Neural progenitor cell (in vitro differentiated cells): ENCODE data around the gene LGR4. TPM values are rescaled to one million over a fixed set of nuclear protein-coding genes. Genes with fewer than 3 reads are reported as not detected.

Experiments
- DNase-seq: peaks from one replicate; pipeline ENCODE4 v3.0.0-alpha.2; 2016; ENCODE audit warnings: low spot score
- H2AFZ ChIP-seq: fragments of 200-600 bp; sonication (generic); replicated peaks from 2 replicates; pipeline ENCODE4 v1.6.1; 2016; ENCODE audit warnings: antibody characterized with exemption
- H3F3A ChIP-seq: fragments of 200-600 bp; sonication (generic); 2 replicates; pipeline ENCODE4 v1.6.1; 2016; ENCODE audit warnings: antibody characterized with exemption, low read depth
- H3K27ac ChIP-seq: fragments of 200-600 bp; sonication (generic); 2 replicates; pipeline ENCODE4 v1.5.1; 2016; ENCODE audit warnings: mild to moderate bottlenecking
- H3K27me3 ChIP-seq: fragments of 200-600 bp; sonication (generic); 2 replicates; pipeline ENCODE4 v1.6.1; 2016; ENCODE audit warnings: mild to moderate bottlenecking, moderate library complexity
- H3K36me3 ChIP-seq: fragments of 200-600 bp; sonication (generic); 2 replicates; pipeline ENCODE4 v1.5.1; 2016
- H3K4me1 ChIP-seq: fragments of 200-600 bp; sonication (generic); 2 replicates; pipeline ENCODE4 v1.6.1; 2016; ENCODE audit warnings: mixed run types
- H3K4me2 ChIP-seq: fragments of 200-600 bp; sonication (generic); 2 replicates; pipeline ENCODE4 v1.6.1; 2016
- H3K4me3 ChIP-seq: fragments of 200-600 bp; sonication (generic); 2 replicates; pipeline ENCODE4 v1.5.1; 2016
- H3K79me2 ChIP-seq: fragments of 200-600 bp; sonication (generic); 2 replicates; pipeline ENCODE4 v1.6.1; 2016; ENCODE audit warnings: low read depth
- H3K9ac ChIP-seq: fragments of 200-600 bp; sonication (generic); 2 replicates; pipeline ENCODE4 v1.6.1; 2016
- H3K9me3 ChIP-seq: fragments of 200-600 bp; sonication (generic); 2 replicates; pipeline ENCODE4 v1.5.1; 2016; ENCODE audit warnings: low read depth
- H4K20me1 ChIP-seq: fragments of 200-600 bp; sonication (generic); 2 replicates; pipeline ENCODE4 v1.6.1; 2016; ENCODE audit warnings: low read depth
- H3K27ac Mint-ChIP-seq: 3 replicates; pipeline ENCODE4 v1.8.0; 2021; ENCODE audit warnings: mixed read lengths
- H3K27me3 Mint-ChIP-seq: 2 replicates; pipeline ENCODE4 v1.8.0; 2022; ENCODE audit warnings: low read depth, mild to moderate bottlenecking, inconsistent platforms, moderate library complexity, mixed read lengths; ENCODE audit not compliant: insufficient read depth
- H3K36me3 Mint-ChIP-seq: 3 replicates; pipeline ENCODE4 v1.8.0; 2021; ENCODE audit warnings: mixed read lengths
- H3K4me1 Mint-ChIP-seq: 3 replicates; pipeline ENCODE4 v1.8.0; 2021; ENCODE audit warnings: mixed read lengths
- H3K4me3 Mint-ChIP-seq: 3 replicates; pipeline ENCODE4 v1.8.0; 2021; ENCODE audit warnings: mild to moderate bottlenecking, moderate library complexity, mixed read lengths
- H3K9me3 Mint-ChIP-seq: 3 replicates; pipeline ENCODE4 v1.8.0; 2020; ENCODE audit warnings: mixed read lengths
- CTCF ChIP-seq: fragments of 200-600 bp; sonication (generic); IDR thresholded peaks from 2 replicates; pipeline ENCODE4 v1.5.1; 2017; ENCODE audit warnings: antibody characterized with exemption, mild to moderate bottlenecking
- EZH2 ChIP-seq: fragments of 200-600 bp; sonication (generic); IDR thresholded peaks from 2 replicates; pipeline ENCODE4 v1.6.1; 2017; ENCODE audit warnings: antibody characterized with exemption, mild to moderate bottlenecking, moderate library complexity
- EZH2phosphoT487 ChIP-seq: fragments of 200-600 bp; sonication (generic); IDR thresholded peaks from 2 replicates; pipeline ENCODE4 v1.6.1; 2017; ENCODE audit warnings: antibody characterized with exemption
- microRNA-seq: library from miRNA; unstranded; fragments of <30 nt; microRNA quantifications from one replicate; pipeline ENCODE4, GENCODE V29; 2016
- small RNA-seq: library from RNA; depleted of rRNA; stranded (forward); fragments of <200 nt; gene quantifications from one replicate; pipeline ENCODE3, GENCODE V24; 2015
- total RNA-seq: library from RNA; depleted of rRNA; stranded (reverse); fragments of >200 nt; gene quantifications from 2 replicates; pipeline ENCODE4 v1.2.3, GENCODE V29; 2015; ENCODE audit warnings: low replicate concordance

The LGR4 gene
- total RNA-seq, 1 donor from 2014 or later, result 274 TPM

GRCh38 chr11:27319072-27319471, 153.5 kb downstream of the LGR4 start:
- no peak overlapping the region for H3K4me3 Mint-ChIP-seq
- H3K27me3 Mint-ChIP-seq, result no peaks in the 10 kb centered on the region
- H3K27ac Mint-ChIP-seq, result no peak overlapping the region
- no peak overlapping the region for H3K4me2 ChIP-seq
- H3K27me3 ChIP-seq, result no peaks in the 10 kb centered on the region
- H3K36me3 ChIP-seq, result no peaks in the 10 kb centered on the region
- no peaks in the 10 kb centered on the region for H4K20me1 ChIP-seq
- H3K36me3 Mint-ChIP-seq, result peaks cover 3% of the 10 kb centered on the region
- H3K27ac ChIP-seq, result no peak overlapping the region
- H3K9me3 ChIP-seq, result peaks cover 4% of the 10 kb centered on the region
- no peak overlapping the region for H2AFZ ChIP-seq
- peaks cover 4% of the 10 kb centered on the region for H3K9me3 Mint-ChIP-seq
- no peaks in the 10 kb centered on the region for H3F3A ChIP-seq
- no peak overlapping the region for H3K9ac ChIP-seq
- H3K4me1 Mint-ChIP-seq, result no peaks in the 10 kb centered on the region
- no peaks in the 10 kb centered on the region for H3K4me1 ChIP-seq
- no peak for TF ChIP-seq EZH2phosphoT487
- TF ChIP-seq EZH2, result no peak
- no peak for TF ChIP-seq CTCF
- no peak overlapping the region for H3K4me3 ChIP-seq
- no peak for DNase-seq
- H3K79me2 ChIP-seq, result no peaks in the 10 kb centered on the region

GRCh38 chr11:27317751-27318150, 154.8 kb downstream of the LGR4 start:
- Histone ChIP-seq H3K79me2 (no peaks in the 10 kb centered on the region), H3K4me1 (no peaks in the 10 kb centered on the region), H3F3A (no peaks in the 10 kb centered on the region), H2AFZ (no peak overlapping the region), H3K27ac (no peak overlapping the region), H3K9ac (no peak overlapping the region), H3K9me3 (peaks cover 4% of the 10 kb centered on the region), H4K20me1 (no peaks in the 10 kb centered on the region), H3K27me3 (no peaks in the 10 kb centered on the region), H3K4me2 (no peak overlapping the region), H3K4me3 (no peak overlapping the region), H3K36me3 (no peaks in the 10 kb centered on the region)
- Mint-ChIP-seq H3K27me3 (no peaks in the 10 kb centered on the region), H3K4me3 (no peak overlapping the region), H3K4me1 (no peaks in the 10 kb centered on the region), H3K27ac (no peak overlapping the region), H3K36me3 (peaks cover 3% of the 10 kb centered on the region), H3K9me3 (peaks cover 4% of the 10 kb centered on the region)
- TF ChIP-seq CTCF (no peak), EZH2 (no peak), EZH2phosphoT487 (no peak)
- no peak for DNase-seq

Small RNAs within 50 kb of the gene (microRNA-seq; reads per million reads assigned to microRNA genes)
- gene MIR8087, result not detected

Small RNAs within 50 kb of the gene (small RNA-seq; reads per million reads assigned to genes)
- gene AC100771.1, result not detected
- not detected for gene MIR8087
- gene RNA5SP339, result not detected

Other genes with a start within 250 kb of the LGR4 start
- 15.6 and 30.6 TPM in 2 replicates for gene CCDC34, start 109.6 kb downstream of the LGR4 start, total RNA-seq
- 44.5 and 82.1 TPM in 2 replicates for gene LIN7C, start 34.0 kb upstream of the LGR4 start, total RNA-seq
- 1.6 and 2.1 TPM in 2 replicates for gene BDNF, start 227.7 kb upstream of the LGR4 start, total RNA-seq